DMS153 treated with DMSO at 0.1 percent for 48 hours (cell line): ENCODE data around the gene RPGRIP1L.
"Not testable (repeated sequence)": the region's sequence is repeated elsewhere in the genome, so short reads cannot be mapped to it uniquely, and the experiment has no call there.

Experiments
- DNase-seq: peaks from one replicate; lab custom pipeline; 2025; ENCODE audit not compliant: unreplicated experiment; lab: John Stamatoyannopoulos, UW

Gene RPGRIP1L

DNA sequence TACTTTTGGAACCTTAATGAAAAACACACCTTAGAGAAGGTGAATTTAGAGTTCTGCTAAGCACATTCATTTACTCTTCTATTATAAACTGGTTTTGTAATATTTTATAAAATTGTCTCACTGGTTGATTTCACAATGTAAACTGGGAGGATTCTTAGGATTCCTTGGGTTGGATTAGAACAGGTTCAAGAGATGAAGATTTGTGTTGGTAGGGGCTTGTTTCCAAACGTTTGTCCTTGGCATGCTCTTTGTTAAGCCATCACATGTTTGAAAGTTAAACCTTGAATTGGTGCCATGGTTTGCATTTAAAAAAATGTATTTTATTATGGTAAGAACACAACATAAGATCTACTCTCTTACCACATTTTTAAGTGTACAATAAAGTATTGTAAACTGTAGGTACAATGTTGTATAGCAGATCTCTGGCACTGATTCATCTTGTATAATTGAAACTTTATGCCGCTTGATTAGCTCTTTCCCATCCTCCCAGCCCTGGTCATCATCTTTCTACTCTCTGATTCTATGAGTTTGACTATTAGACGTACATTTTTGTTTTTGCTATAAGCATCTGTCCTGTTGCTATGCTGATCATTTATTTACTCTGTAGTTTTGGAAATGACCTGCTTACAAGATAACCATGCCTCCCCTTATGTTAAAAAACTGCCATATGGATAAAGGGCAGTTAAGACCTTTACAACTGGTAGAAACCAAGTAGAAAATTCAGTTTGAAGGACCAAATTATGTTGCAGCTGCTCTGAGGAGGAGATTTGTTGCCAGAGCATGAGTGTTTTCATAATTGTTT is 9.9 kb upstream of the RPGRIP1L start:
- DNase-seq: no peak

- DNase-seq: no peak
Measured at GRCh38 chr16:53712065-53712464, 8.4 kb upstream of the RPGRIP1L start.

DNA sequence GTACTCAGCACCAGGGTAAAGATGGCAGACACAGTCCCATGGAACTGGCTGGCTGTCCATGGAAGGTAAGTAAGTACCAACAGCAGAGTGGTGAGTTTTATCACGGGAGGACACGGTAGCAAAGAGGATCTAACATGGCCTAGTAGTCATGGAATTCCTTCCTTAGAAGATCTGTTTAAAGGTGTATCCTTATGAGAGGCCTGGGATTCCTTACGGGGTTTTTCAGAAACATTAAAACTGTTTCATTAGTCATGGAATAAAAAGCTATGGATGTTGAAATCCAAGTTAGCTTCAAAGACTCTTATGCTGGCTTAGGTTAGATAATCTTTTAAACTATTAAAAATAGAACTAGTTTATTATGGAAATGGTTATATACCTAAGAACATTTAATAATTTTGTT is 7.7 kb upstream of the RPGRIP1L start:
- no peak for DNase-seq

DNA sequence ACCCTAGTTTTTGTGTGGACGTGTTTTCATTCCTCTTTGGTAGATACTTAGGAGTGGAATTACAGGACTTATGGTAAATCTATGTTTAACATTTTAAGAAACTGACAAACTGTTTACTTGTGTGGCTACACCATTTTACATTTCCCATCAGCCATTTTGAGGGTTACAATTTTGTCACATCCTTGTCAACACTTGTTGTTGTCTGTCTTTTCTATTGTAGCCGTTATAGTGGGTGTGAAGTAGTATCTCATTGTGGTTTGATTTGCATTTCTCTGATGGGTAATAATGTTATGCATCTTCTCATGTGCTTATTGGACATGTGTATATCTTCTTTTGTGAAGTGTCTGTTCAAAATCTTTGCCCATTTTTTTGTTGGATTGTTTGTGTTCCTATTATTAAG is 4.8 kb upstream of the RPGRIP1L start:
- DNase-seq: no peak

DNA sequence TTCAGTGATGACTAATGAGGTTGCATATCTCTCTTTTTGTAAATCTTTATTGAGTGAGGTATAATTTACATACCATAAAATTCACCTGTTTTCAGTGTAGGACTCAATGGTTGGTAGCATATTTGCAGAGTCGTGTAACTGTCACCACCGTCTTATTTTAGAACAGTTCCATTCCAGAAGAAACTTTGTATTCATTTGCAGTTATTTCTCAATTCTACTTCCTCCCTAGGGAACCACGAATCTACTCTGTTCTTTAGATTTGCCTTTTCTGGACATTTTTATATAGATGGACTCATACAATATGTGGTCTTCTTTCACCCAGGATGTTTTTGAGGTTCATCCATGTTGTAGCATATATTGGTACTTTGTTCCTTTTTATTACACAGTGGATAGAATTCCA is 4.0 kb upstream of the RPGRIP1L start:
- DNase-seq: no peak

DNA sequence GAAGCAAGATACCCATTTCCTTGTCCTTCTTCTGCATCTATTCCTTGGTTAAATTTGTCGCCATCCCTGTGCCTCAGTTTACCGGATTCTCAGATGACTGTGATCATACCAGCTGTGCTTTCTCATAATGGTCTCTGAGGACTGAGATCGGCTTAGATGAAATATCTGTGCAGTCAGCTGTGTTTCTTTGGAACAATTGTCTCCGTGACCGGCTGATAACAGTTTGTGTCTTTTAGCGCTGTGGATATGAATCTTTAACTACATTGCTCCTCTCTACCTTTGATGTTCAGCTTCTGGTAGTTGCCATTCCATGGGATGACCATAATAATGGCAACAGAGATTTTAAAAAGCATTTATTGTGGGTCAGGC is 770 bp upstream of the RPGRIP1L start:
- DNase-seq: no peak

- not testable (repeated sequence) for DNase-seq
Measured at GRCh38 chr16:53698271-53698670, 5.4 kb downstream of the RPGRIP1L start.

- DNase-seq: no peak
Measured at GRCh38 chr16:53695070-53695469, 8.6 kb downstream of the RPGRIP1L start.

DNA sequence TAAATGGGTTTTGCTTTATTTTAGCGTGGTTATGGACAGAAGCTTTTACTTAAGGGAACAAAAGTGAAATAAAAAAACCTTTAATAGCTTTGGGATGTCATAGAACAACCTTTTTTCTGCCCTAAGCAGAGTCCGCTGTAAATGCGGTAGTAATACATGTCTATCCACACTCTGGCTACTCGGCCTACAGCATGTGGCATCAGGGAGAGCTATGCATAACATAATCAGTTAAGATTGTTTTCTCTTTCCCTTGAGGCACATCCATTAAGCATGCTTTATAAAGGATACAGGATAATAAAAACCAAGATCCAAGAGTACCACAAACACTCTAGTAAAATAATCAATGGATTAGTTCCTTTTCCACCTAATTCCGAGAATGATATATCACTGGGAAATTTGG is 10.3 kb downstream of the RPGRIP1L start:
- DNase-seq: no peak

GRCh38 chr16:53692146-53692545 is 11.5 kb downstream of the RPGRIP1L start:
- DNase-seq: no peak

DNA sequence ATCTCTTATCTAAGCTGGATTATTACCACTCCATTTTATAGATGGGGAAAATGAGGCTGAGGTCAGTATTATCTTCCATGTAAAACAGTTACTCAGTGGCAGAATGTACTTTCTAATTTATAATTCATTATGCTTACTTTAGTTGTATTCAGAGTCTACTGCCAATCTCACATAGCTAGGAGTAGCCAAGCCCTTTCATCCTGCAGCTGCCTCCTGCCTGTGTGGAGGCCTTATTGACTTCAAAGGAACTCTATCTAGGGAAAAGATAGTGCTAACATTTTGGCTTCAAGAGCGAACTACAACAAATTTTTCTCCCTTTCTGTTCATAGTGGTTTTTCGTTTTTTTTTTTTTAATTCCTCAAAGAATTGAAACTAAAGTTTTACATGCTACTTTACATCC is 12.9 kb downstream of the RPGRIP1L start:
- DNase-seq: no peak

DNA sequence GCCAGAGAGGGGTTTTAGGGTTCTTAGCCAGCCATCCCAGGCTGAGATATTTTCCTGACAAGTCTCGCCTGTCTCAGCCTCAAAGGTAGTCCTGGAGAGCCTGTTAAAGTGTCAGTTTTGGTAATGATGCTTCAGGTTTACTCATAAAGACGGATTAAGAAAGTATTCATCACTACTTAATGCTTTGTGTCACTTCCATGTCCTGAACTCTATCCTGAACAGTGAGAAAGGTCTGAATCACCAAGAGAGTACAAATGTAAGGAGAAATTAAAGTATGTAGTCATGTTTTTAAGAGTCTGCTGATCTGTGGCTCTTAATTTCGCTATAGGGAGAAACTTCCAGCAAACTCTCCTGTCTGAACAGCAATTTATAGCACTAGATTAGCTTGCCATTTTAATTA is 14.0 kb downstream of the RPGRIP1L start:
- no peak for DNase-seq

DNA sequence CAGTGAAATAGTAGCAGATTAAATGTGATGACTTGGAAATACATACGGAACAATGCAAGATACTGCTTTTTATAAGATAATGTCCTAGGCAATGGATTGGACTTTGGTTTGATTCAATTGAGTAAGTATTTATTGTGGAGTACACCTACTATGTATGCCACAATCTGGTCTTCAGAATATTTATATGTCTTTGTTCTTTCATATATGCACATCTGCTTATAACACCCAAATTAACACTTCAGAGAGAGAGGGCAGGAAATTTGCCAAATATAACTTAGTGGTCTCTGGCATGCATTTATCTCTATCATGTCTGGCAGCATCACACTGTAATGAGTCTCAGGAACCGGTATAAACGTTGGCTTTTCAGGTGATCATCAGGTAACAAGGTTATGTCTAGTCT is 16.9 kb downstream of the RPGRIP1L start:
- DNase-seq: no peak

GRCh38 chr16:53685334-53685733 is 18.3 kb downstream of the RPGRIP1L start:
- not testable (repeated sequence) for DNase-seq

- no peak for DNase-seq
Measured at GRCh38 chr16:53681354-53681753, 22.3 kb downstream of the RPGRIP1L start.

- no peak for DNase-seq
Measured at GRCh38 chr16:53680756-53681155, 22.9 kb downstream of the RPGRIP1L start.

DNA sequence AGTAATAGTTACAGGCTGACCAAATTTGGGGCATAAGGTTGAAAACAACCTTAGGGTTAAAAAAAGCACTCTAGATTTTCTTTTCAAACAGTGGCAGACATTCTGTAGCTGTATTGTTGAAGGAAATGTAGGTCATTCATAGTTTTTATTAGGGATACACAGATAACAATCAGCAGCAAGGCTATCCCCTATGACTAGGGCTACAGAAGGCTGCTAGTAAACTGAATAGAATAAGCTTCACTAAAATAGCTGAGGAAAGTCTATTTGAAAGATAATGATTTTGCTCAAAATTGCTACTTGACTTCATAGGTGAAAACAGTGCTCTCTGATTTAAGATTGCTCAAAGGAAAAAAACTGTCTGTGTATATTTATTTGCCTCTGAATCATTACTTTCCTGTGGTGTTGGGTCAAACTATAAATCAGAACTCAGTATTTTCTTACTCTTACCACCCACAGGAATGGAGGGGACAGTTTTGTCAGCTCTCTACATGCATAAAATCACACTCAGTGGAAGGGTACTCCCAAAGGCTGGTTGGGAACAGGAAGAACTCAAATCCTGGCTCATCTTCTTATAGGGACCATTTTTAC is 24.8 kb downstream of the RPGRIP1L start:
- no peak for DNase-seq

GRCh38 chr16:53678155-53678554 is 25.5 kb downstream of the RPGRIP1L start:
- DNase-seq: no peak

- DNase-seq: no peak
Measured at GRCh38 chr16:53673189-53673588, 30.5 kb downstream of the RPGRIP1L start.

GRCh38 chr16:53672461-53672860 is 31.2 kb downstream of the RPGRIP1L start:
- no peak for DNase-seq

DNA sequence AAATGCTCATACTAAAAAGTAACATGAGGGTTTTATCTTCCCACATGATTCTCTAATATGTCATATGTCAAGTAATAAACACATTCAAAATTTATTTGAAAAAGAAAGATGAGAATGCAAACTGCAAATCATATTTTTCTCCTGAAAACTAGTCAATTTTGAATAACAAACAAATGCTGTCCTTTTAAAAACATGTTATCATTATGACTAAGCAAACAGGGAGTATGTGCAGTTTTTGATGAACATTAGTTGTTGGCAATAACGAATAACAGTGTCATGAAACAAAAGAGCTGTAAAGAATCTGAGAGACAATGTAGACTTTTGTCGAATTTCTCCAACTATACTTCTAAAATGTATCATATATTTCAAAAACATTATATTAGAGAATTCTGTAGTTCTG is 34.8 kb downstream of the RPGRIP1L start:
- DNase-seq: no peak

GRCh38 chr16:53666786-53667415 is 36.8 kb downstream of the RPGRIP1L start:
- no peak for DNase-seq
